GM12873 (cell line): ENCODE data around the gene ITPK1.

ENCODE experiments used
- TF ChIP-seq, protein P1 (sequence below): IDR thresholded peaks from 2 replicates; pipeline ENCODE4 v1.5.1; 2012; ENCODE audit warnings: low read depth, mild to moderate bottlenecking, moderate library complexity, low read length, control low read depth; ENCODE audit not compliant: insufficient read depth; ENCODE audit errors: missing control alignments

The ITPK1 gene

DNA sequence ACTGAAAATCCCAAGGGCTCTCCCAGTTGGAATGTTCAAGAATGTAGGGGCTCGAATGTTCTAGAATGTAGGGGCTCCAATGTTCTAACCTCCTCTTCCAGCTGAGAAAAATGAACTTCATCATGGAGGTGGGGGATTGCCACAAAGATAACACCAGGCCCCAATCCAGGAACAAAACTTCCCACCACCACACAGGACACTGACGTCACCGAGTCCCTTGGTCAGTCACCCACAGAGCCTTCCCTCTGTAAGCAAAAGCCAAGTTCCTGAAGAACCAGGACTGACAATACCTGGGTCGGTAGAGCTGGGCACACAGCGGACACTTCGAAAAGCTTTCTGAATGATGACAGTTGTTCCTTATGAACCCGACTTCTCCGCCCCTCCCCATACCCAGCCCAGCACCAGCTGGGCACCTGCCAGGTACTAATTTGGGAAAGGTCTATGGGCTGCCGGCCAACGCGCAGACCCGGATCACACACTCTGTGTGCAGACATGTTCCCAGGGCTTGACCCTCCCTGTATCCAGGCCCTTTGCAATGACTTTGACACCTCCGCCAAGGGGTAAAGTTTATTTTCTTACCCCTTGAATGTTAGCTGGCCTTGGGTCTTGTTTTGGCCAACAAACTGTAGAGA, 18.9 kb downstream of the ITPK1 start:
- TF ChIP-seq, protein P1, sequence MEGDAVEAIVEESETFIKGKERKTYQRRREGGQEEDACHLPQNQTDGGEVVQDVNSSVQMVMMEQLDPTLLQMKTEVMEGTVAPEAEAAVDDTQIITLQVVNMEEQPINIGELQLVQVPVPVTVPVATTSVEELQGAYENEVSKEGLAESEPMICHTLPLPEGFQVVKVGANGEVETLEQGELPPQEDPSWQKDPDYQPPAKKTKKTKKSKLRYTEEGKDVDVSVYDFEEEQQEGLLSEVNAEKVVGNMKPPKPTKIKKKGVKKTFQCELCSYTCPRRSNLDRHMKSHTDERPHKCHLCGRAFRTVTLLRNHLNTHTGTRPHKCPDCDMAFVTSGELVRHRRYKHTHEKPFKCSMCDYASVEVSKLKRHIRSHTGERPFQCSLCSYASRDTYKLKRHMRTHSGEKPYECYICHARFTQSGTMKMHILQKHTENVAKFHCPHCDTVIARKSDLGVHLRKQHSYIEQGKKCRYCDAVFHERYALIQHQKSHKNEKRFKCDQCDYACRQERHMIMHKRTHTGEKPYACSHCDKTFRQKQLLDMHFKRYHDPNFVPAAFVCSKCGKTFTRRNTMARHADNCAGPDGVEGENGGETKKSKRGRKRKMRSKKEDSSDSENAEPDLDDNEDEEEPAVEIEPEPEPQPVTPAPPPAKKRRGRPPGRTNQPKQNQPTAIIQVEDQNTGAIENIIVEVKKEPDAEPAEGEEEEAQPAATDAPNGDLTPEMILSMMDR, result no peak

DNA sequence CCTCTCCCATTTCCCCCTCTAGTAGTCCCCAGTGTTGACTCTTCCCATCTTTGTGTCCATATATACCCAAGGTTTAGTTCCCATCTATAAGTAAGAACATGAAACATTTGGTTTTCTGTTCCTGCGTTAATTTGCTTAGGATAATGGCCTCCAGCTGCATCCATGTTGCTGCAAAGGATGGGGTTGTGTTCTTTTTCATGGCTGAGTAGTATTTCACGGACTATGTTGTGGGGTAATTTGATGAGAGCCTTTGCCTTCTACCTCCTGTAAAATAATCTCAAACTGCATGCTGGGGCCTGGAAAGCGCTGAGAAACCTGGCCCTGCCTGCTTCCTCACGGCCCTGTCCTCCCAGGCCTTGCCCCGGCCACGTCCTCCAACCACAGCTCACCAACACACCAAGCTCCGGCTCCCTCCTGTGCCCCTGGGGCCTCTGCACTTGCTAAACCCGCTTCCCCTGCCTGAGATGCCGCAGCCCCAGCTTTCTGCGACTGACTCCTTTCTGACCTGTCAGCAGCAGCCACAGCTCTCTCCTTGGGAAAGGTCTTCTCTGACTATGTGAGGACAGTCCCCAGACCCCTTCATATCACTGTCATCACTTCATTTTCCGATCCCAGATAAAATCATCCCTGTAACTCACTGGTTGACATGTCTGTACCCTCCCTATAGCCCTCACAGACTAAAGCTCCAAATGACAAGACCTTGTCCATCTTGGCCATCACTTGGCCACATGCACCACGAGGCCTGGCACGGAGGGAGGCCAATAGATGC, 19.8 kb downstream of the ITPK1 start:
- TF ChIP-seq, protein P1, result no peak

DNA sequence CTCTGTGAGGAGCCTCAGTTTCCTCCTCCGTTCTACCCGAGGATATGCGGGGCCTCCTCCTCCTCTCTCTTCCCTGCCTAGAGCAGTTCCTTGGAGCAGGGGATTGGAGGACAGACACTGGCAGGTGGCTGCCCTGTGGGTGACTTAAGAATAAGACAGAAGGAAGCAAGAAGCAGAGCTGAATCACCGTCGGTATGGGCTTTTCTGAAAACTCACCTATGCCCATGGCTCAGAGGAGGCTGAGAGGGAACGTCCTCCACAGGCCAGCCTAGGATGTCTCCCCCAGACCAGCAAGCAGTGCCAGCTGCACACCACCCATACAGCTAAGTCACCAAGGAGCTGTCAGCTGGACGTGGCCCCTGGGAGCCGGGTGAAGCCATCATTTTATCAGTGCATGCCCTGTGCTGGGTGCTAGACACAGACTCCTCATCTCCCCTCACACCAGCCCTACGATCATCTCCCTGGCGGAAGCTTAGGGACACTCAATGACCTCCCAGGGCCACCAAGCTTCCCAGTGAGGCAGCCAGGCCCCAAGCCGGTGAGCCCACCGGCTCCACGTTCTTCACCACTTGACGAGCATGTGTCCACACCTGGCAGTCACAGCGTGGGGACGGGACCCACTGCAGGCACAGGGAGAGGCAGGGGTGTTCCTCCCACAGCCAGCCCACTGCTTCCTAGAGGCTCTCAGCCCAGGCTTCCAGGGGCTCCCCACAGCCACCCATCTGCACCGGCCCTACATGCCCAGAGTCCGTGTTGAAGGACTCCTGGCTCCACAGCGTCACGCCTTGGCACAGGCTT, 21.4 kb downstream of the ITPK1 start:
- TF ChIP-seq, protein P1, result no peak

DNA sequence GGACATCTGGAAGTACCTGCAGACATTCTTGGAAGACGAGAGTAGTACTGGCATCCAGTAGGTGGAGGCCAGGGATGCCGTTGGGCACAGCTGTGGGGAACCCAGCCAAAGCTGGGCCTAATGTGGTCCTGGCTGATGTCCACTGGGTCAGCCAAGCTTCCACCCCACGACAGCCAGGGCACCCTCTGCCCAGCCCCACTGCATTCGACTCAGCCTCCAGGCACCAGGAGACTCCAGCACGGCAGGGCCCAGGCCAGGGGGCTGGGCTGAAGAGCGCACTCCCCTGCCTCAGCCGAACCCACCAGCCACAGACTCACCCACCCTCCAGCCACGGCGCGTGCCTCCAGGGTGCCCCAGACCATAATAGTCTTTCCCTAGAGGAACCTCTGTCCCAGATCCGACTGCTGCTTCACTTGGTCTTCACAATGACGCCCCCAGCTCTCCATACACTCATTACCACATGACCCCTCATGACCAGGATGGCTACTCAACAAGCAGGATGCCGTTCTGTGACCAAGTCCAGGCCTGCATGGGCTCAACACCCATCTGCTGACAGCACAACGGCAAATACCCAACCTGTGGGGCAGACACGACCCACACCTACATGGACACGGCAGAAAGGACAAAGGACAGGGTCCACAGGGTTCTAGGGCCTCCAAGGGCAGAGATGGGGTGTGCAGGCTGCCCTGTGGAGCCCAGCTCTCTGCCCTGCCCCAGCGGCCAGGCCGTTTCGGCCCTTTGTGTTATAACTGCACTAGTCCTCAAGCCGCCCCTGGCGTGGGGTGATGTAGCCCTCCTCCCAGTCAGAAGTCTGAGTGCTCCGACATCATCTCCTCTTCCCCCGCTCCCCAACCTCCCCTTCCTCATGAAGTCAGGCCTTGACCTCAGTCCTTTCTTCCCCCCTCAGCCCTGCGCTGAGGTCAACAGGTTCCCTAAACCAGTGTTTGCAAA, 22.8 kb downstream of the ITPK1 start:
- TF ChIP-seq, protein P1, result no peak

DNA sequence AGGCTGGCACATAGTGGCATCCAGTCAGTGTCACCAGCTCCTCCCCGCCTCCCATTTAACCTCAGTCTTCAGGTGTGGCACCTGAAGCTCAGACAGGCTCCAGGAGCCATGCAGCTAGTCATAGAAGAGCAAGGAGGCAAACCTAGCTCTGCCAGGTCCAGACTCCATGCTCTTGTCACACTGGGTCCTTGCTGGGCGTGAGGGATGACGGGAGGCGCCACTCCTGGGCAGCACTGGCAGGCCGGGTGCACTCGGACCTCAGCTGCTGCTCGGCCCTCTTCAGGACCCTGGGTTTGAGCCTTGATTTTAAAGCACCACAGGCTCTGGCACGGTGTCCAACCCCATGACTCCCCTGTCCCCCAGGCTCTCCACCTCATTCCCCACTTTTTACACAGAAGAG, 24.1 kb downstream of the ITPK1 start:
- TF ChIP-seq, protein P1, result no peak

DNA sequence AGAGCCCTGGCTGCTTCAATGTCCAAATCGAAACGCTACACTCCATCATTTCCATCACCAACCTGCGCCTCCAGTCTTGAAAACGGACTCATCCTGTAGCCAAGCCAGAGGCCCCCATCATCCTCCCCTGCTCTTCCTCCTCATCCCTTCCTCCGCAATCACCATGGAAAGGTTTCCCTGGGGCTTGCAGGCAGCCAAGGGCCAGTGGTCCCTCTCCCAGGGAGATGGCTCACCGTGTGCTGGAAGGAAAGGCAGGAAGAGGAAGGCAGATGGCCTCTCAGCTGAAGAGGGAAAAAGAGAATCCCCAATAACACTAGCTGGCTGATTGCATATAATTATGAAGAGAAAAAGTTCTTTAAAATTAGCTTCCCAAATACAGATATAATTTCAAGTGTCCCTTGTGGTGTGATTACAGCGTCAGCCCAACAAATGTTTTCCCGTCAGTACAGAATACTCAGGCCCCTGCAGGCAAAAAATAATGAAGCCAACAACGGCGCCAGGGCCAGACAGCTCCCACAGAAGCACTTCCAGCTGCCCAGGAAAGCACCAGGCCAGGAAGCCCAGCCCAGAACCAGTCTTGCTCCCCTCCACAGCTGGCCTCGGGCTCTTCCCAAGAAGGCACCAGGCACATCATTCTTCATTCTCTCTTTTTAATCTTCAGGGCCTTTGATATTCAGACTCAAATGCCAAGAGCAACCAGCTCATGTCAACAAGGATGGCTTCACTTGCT, 24.7 kb downstream of the ITPK1 start:
- TF ChIP-seq, protein P1, result no peak
